RWPE2 (cell line): ENCODE data around the gene ARHGAP10.

ENCODE experiments used
- ATAC-seq: fragments of 200-7000 bp; cut with Tn5 transposase; 3 replicates; pipeline ENCODE4 v1.9.1; 2021; ENCODE audit warnings: low read depth
- DNase-seq: peaks from one replicate; pipeline ENCODE4 v3.0.0-alpha.2; 2020; ENCODE audit warnings: low spot score
- H3K27ac ChIP-seq: fragments of 450-650 bp; 2 replicates; pipeline ENCODE4 v1.5.1; 2017; ENCODE audit warnings: mild to moderate bottlenecking; ENCODE audit not compliant: poor library complexity, severe bottlenecking
- H3K27me3 ChIP-seq: fragments of 250-450 bp; sonication (Bioruptor Pico); 2 replicates; pipeline ENCODE4 v1.5.1; 2021; ENCODE audit warnings: mild to moderate bottlenecking, moderate library complexity; ENCODE audit not compliant: insufficient read depth, poor library complexity, severe bottlenecking
- H3K36me3 ChIP-seq: fragments of 250-450 bp; sonication (Bioruptor Pico); 2 replicates; pipeline ENCODE4 v1.5.1; 2020; ENCODE audit warnings: low read depth, mild to moderate bottlenecking, moderate library complexity
- H3K4me1 ChIP-seq: fragments of 250-450 bp; sonication (Bioruptor Pico); 2 replicates; pipeline ENCODE4 v1.5.1; 2021; ENCODE audit warnings: mild to moderate bottlenecking, moderate library complexity; ENCODE audit not compliant: insufficient read depth, poor library complexity, severe bottlenecking
- H3K4me3 ChIP-seq: fragments of 250-450 bp; sonication (Bioruptor Pico); 2 replicates; pipeline ENCODE4 v1.5.1; 2021; ENCODE audit warnings: mild to moderate bottlenecking, moderate library complexity; ENCODE audit not compliant: severe bottlenecking
- H3K9me3 ChIP-seq: fragments of 250-450 bp; sonication (Bioruptor Pico); 2 replicates; pipeline ENCODE4 v1.5.1; 2021; ENCODE audit warnings: mild to moderate bottlenecking, moderate library complexity; ENCODE audit not compliant: severe bottlenecking
- CTCF ChIP-seq: fragments of 450-650 bp; IDR thresholded peaks from one replicate; pipeline ENCODE4 v1.5.1; 2017; ENCODE audit warnings: mild to moderate bottlenecking, moderate library complexity; ENCODE audit not compliant: poor library complexity, severe bottlenecking

ARHGAP10 gene

GRCh38 chr4:148044089-148044911 is 312.4 kb downstream of the ARHGAP10 start:
- no peaks in the 10 kb centered on the region for H3K27me3 ChIP-seq
- no peak for DNase-seq
- no peaks in the 10 kb centered on the region for H3K9me3 ChIP-seq
- H3K4me3 ChIP-seq, result no peak overlapping the region
- peaks cover 7% of the 10 kb centered on the region; the same call in 1 of the 2 replicates for H3K36me3 ChIP-seq
- H3K4me1 ChIP-seq, result no peaks in the 10 kb centered on the region
- TF ChIP-seq CTCF, result no peak
- no peak overlapping the region for H3K27ac ChIP-seq
- ATAC-seq, result no peak

- Histone ChIP-seq H3K36me3 (peaks cover 7% of the 10 kb centered on the region; the same call in 1 of the 2 replicates), H3K27ac (no peak overlapping the region), H3K4me3 (no peak overlapping the region), H3K27me3 (no peaks in the 10 kb centered on the region), H3K4me1 (no peaks in the 10 kb centered on the region), H3K9me3 (no peaks in the 10 kb centered on the region)
- DNase-seq, result no peak
- no peak for TF ChIP-seq CTCF
- ATAC-seq, result no peak; the same call in 2 of the 3 replicates
These were observed 313.0 kb downstream of the ARHGAP10 start for GRCh38 chr4:148044912-148045352.

- H3K27me3 ChIP-seq, result no peaks in the 10 kb centered on the region
- no peaks in the 10 kb centered on the region for H3K4me1 ChIP-seq
- no peak overlapping the region for H3K4me3 ChIP-seq
- no peak overlapping the region for H3K27ac ChIP-seq
- no peak for DNase-seq
- no peak for TF ChIP-seq CTCF
- H3K36me3 ChIP-seq, result peaks cover 7% of the 10 kb centered on the region; the same call in 1 of the 2 replicates
- H3K9me3 ChIP-seq, result no peaks in the 10 kb centered on the region
- no peak for ATAC-seq
These were observed 316.7 kb downstream of the ARHGAP10 start for GRCh38 chr4:148048598-148048997.

- no peaks in the 10 kb centered on the region for H3K27me3 ChIP-seq
- H3K4me3 ChIP-seq, result no peak overlapping the region
- no peak for ATAC-seq
- H3K36me3 ChIP-seq, result peaks cover 7% of the 10 kb centered on the region; the same call in 1 of the 2 replicates
- TF ChIP-seq CTCF, result no peak
- DNase-seq, result no peak
- H3K4me1 ChIP-seq, result no peaks in the 10 kb centered on the region
- H3K9me3 ChIP-seq, result no peaks in the 10 kb centered on the region
- H3K27ac ChIP-seq, result no peak overlapping the region
These were observed 319.5 kb downstream of the ARHGAP10 start for GRCh38 chr4:148051403-148051802.

GRCh38 chr4:148052448-148052847 is 320.6 kb downstream of the ARHGAP10 start:
- no peak for ATAC-seq
- no peaks in the 10 kb centered on the region for H3K9me3 ChIP-seq
- H3K36me3 ChIP-seq, result peaks cover 5% of the 10 kb centered on the region; the same call in 1 of the 2 replicates
- H3K27me3 ChIP-seq, result no peaks in the 10 kb centered on the region
- no peak for DNase-seq
- H3K27ac ChIP-seq, result no peak overlapping the region
- no peak for TF ChIP-seq CTCF
- H3K4me3 ChIP-seq, result no peak overlapping the region
- H3K4me1 ChIP-seq, result no peaks in the 10 kb centered on the region
